Measurements from ENCODE around the gene SLC13A4. TPM values are rescaled to one million over a fixed set of nuclear protein-coding genes. Genes with fewer than 3 reads are reported as not detected.

SLC13A4 gene
- total RNA-seq, 1 experiment from 2014 or later: not detected

GRCh38 chr7:135715673-135716072 is 12.3 kb downstream of the SLC13A4 start:
- BruUV-seq (replicated peaks): no TSS peak

GRCh38 chr7:135715055-135715522 is 12.9 kb downstream of the SLC13A4 start:
- CTCF ChIA-PET: no interaction called here
- H3K27ac ChIP-seq (ENCODE audit: low read depth, low read length, poor library complexity, severe bottlenecking): no peak overlapping the region
- intact Hi-C loops (cut with micrococcal nuclease; ENCODE audit: unreplicated experiment): no loop called here

More at GRCh38 chr7:135715673-135716072, 12.3 kb downstream of the SLC13A4 start:
- no peak overlapping the region for H3K27ac ChIP-seq (ENCODE audit: low read depth, low read length, poor library complexity, severe bottlenecking)
- intact Hi-C loops (cut with micrococcal nuclease; ENCODE audit: unreplicated experiment): no loop called here
- H3K4me1 ChIP-seq (ENCODE audit: insufficient read depth, low read length, poor library complexity, severe bottlenecking): peaks cover 10% of the 10 kb centered on the region
- H3K9me3 ChIP-seq (ENCODE audit: low read depth, low read length, poor library complexity, severe bottlenecking): no peaks in the 10 kb centered on the region
- no peak for DNase-seq (ENCODE audit: low spot score)
- no peaks in the 10 kb centered on the region for H3K36me3 ChIP-seq (ENCODE audit: insufficient read depth, low read length, poor library complexity, severe bottlenecking)
- POLR2A ChIA-PET (ENCODE audit: low non-redundant PET): no interaction called here
- peaks cover 81% of the 10 kb centered on the region for H3K27me3 ChIP-seq (replicated peaks; ENCODE audit: insufficient read depth, low read depth, low read length, poor library complexity)
- CTCF ChIA-PET: no interaction called here
- H3K4me3 ChIP-seq (ENCODE audit: low read depth, low read length, poor library complexity, severe bottlenecking): no peak overlapping the region
- no peak for TF ChIP-seq EZH2 (IDR thresholded peaks at IDR 0.05; ENCODE audit: borderline replicate concordance, low read depth, low read length, poor library complexity, severe bottlenecking)
- TF ChIP-seq CTCF (conservative IDR thresholded peaks at IDR 0.05; ENCODE audit: low read depth, low read length): no peak

GRCh38 chr7:135714534-135715009 is 13.4 kb downstream of the SLC13A4 start:
- Histone ChIP-seq H3K27me3 (replicated peaks; ENCODE audit: insufficient read depth, low read depth, low read length, poor library complexity) (peaks cover 81% of the 10 kb centered on the region), H3K4me3 (ENCODE audit: low read depth, low read length, poor library complexity, severe bottlenecking) (no peak overlapping the region), H3K4me1 (ENCODE audit: insufficient read depth, low read length, poor library complexity, severe bottlenecking) (peaks cover 10% of the 10 kb centered on the region), H3K36me3 (ENCODE audit: insufficient read depth, low read length, poor library complexity, severe bottlenecking) (no peaks in the 10 kb centered on the region), H3K27ac (ENCODE audit: low read depth, low read length, poor library complexity, severe bottlenecking) (no peak overlapping the region), H3K9me3 (ENCODE audit: low read depth, low read length, poor library complexity, severe bottlenecking) (no peaks in the 10 kb centered on the region)
- DNase-seq (ENCODE audit: low spot score): no peak
- POLR2A ChIA-PET (ENCODE audit: low non-redundant PET): no interaction called here
- no TSS peak for BruUV-seq (replicated peaks)
- TF ChIP-seq EZH2 (IDR thresholded peaks at IDR 0.05; ENCODE audit: borderline replicate concordance, low read depth, low read length, poor library complexity, severe bottlenecking): no peak
- TF ChIP-seq CTCF (conservative IDR thresholded peaks at IDR 0.05; ENCODE audit: low read depth, low read length): no peak
- CTCF ChIA-PET: no interaction called here
- intact Hi-C loops (cut with micrococcal nuclease; ENCODE audit: unreplicated experiment): no loop called here

More at GRCh38 chr7:135715055-135715522, 12.9 kb downstream of the SLC13A4 start:
- Histone ChIP-seq H3K9me3 (ENCODE audit: low read depth, low read length, poor library complexity, severe bottlenecking) (no peaks in the 10 kb centered on the region), H3K4me3 (ENCODE audit: low read depth, low read length, poor library complexity, severe bottlenecking) (no peak overlapping the region), H3K4me1 (ENCODE audit: insufficient read depth, low read length, poor library complexity, severe bottlenecking) (peaks cover 10% of the 10 kb centered on the region), H3K36me3 (ENCODE audit: insufficient read depth, low read length, poor library complexity, severe bottlenecking) (no peaks in the 10 kb centered on the region), H3K27me3 (replicated peaks; ENCODE audit: insufficient read depth, low read depth, low read length, poor library complexity) (peaks cover 81% of the 10 kb centered on the region)
- TF ChIP-seq EZH2 (IDR thresholded peaks at IDR 0.05; ENCODE audit: borderline replicate concordance, low read depth, low read length, poor library complexity, severe bottlenecking): no peak
- no peak for TF ChIP-seq CTCF (conservative IDR thresholded peaks at IDR 0.05; ENCODE audit: low read depth, low read length)
- POLR2A ChIA-PET (ENCODE audit: low non-redundant PET): no interaction called here
- DNase-seq (ENCODE audit: low spot score): no peak
- no TSS peak for BruUV-seq (replicated peaks)
